HG03135 (cell line): ENCODE measurements around the gene CCDC13.
"Not testable (repeated sequence)": the region's sequence is repeated elsewhere in the genome, so short reads cannot be mapped to it uniquely, and the experiment has no call there.

Experiments used
- ATAC-seq: cut with Tn5 transposase; IDR thresholded peaks from one replicate; pipeline ENCODE4 v1.9.1; 2021; ENCODE audit warnings: mild to moderate bottlenecking, moderate library complexity; ENCODE audit not compliant: unreplicated experiment

CCDC13 gene, protein sequence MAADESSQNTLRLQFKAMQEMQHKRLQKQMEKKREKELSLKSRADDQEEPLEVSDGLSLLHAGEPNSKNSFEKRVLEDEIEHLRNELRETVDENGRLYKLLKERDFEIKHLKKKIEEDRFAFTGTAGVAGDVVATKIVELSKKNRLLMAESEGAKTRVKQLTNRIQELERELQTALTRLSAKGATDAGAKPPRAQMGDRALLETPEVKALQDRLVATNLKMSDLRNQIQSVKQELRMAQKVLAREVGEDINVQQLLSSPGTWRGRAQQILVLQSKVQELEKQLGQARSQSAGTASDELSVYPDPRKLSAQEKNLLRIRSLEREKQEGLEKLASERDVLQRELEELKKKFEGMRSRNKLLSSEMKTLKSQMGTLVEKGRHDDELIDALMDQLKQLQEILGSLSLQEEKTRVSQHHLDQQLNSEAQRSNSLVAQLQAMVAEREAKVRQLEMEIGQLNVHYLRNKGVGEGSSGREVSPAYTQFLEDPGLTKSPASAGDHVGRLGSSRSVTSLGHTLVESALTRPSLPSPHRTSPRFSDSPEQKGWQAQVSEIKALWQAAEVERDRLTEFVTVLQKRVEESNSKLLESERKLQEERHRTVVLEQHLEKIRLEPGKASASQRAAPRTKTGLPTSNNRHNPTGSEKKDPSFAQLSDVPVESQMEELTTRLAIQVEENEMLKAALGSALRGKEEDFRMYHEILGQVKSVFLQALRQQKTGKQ

DNA sequence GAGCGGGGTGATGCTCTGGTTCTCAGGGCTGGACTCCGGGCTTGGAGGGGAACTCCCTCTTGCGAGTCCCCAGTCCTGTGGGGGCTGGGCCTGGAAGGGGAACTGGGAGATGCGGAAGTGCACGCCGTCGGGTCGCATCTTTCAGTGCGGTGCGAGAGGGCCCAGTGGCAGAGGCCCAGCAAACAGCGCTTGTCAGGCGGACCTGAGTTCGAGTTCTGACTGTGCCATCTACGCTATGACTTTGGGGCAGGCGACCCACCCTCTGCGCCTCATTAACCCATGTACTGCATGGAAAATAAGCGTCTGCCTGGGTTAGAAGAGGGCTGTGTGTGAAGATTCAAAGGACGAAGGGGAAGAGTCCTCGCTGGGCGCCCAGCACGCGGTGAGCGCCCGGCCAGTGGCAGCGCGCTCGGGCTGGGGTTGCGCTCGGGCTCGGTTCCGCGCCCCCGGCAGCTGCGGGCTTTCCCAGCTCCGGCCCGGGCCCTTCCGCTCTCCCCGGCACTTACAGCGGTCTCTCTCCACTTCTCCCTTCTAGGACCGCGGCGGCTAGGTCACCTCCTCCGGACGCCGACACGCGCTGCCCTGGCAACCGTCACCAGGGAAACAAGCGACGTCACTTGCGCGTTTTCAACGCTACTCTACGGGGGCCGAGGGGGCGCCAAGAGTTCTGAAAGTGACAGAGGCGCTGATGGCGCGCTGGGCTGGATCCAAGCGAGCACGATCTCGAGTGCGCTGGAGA is at the start of gene CCDC13:
Gene CCDC13, minus strand, starts transcription at position 584 of the 739 bp plus-strand sequence. CDS start 14,908 bp downstream, outside the sequence.
- peak; percentile 99 for ATAC-seq

- no peak for ATAC-seq
These were observed 49.8 kb upstream of the CCDC13 start for GRCh38 chr3:42822828-42823227.

GRCh38 chr3:42820746-42821051 is 47.6 kb upstream of the CCDC13 start:
- no peak for ATAC-seq

DNA sequence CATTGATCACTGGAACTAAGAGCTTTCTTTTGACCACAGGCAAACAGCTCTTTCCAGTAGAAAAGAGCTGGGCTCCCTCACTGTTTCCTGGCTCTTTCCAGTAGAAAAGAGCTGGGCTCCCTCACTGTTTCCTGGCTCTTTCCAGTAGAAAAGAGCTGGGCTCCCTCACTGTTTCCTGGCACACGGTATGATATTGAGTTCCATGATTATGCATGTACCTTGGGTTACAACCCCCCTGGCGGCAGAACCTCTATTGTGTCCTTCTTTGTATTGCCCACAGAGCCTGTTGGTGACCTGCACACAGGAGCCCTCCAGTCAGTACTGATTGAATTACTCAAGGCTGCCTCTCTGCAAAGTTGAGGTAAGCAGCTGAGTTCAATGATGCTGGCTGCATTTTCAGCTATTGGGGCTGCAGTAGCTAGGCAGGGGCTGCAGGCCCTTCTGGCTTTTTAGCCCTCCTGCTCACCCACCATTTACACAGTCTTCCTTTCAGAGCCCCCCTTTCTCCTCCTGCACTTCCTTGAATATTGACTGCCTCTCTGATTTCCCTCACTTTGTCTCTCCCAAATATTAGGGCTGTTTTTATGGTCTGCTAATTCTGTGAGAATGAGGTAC is 46.4 kb upstream of the CCDC13 start:
- ATAC-seq: no peak

DNA sequence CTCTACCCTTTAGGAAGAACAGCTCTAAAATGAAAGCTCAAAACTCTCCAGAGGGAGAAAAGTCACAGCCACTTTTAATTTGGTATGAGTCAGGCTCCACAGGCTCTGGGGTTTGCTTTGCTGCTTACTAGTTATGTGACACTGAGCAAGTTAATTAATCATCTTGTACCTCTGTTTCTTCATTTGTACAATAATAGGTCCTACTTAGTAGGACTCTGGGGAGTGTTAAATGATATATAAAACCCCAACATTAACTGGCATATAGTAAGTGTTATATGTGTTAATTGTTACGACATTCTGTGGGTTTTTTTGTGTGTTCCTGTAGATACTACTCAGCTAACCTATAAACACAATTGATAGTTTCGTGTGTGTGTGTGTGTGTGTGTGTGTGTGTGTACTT is 42.8 kb upstream of the CCDC13 start:
- ATAC-seq: no peak

- no peak for ATAC-seq
These were observed 42.0 kb upstream of the CCDC13 start for GRCh38 chr3:42814914-42815507.

DNA sequence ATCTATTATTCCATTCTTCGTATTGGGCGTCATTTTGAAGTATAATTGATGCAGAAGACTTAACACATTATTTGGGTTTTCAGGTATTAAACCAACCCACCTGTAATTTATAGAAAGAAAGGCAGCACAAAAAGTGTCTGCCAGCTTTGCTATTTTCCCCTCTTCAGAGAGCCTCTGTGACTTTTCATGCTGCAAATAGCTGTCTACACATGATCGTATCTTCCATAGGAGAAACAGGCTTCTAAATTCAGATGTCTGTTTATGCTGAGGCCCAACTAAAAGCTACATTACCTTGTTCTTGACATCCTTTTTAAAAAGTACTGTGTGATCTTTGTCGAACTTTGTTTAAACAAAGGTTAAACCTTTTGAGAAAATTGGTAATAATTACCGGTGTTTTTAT is 41.2 kb upstream of the CCDC13 start:
- no peak for ATAC-seq

DNA sequence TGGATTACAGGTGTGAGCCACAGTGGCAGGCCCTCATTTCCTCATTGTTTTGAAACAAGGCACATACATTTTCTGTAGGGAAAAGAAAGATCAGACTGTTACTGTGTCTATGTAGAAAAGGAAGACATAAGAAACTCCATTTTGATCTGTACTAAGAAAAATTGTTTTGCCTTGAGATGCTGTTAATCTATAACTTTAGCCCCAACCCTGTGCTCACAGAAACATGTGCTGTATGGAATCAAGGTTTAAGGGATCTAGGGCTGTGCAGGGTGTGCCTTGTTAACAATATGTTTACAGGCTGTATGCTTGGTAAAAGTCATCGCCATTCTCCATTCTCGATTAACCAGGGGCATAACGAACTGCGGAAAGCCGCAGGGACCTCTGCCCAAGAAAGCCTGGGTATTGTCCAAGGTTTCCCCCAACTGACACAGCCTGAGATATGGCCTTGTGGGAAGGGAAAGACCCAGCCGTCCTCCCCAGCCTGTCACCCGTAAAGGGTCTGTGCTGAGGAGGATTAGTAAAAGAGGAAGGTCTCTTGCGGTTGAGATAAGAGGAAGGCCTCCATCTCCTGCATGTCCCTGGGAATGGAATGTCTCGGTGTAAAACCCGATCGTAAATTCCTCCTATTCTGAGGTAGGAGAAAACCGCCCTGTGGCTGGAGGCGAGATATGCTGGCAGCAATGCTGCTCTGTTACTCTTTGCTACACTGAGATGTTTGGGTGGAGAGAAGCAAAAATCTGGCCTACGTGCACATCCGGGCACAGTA is 38.2 kb upstream of the CCDC13 start:
- ATAC-seq: not testable (repeated sequence)

GRCh38 chr3:42810706-42811105 is 37.7 kb upstream of the CCDC13 start:
- not testable (repeated sequence) for ATAC-seq

- ATAC-seq: no peak
These were observed 36.1 kb upstream of the CCDC13 start, which contains the start of gene ACKR2 for GRCh38 chr3:42809202-42809601. ACKR2 (plus strand) TSS chr3:42809445; CDS start chr3:42864503, 55,058 bp downstream.

DNA sequence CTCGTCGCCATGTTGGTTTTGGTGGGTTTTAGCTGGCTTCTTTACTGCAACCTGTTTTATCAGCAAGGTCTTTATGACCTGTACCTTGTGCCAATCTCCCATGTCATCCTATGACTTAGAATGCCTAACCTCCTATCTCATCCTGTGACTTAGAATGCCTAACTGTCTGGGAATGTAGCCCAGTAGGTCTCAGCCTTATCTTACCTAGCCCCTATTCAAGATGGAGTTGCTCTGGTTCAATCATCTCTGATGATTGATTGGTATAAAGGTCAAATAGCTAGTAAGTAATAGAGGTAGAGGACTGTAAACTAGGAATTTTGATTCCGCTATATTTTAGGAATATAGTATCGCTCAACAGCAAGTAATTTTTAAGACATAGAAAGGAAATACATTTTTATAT is 34.9 kb upstream of the CCDC13 start:
- ATAC-seq: no peak

- ATAC-seq: no peak
These were observed 32.2 kb upstream of the CCDC13 start for GRCh38 chr3:42805141-42805821.

DNA sequence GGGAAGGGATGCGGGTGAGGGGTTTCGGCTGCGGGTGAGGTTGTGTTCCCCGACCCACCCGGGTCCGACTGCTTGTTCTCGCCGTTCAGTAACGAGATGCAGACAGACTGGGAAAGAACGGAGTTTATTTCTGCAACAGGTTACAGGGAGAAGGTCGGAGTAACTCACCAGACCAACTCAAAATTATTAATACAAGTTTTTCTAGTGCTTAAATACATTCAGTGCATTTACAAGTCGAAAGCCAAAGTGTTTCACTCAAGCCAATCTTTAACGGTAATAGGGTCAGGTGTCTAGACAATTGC is 31.7 kb upstream of the CCDC13 start:
- ATAC-seq: no peak

DNA sequence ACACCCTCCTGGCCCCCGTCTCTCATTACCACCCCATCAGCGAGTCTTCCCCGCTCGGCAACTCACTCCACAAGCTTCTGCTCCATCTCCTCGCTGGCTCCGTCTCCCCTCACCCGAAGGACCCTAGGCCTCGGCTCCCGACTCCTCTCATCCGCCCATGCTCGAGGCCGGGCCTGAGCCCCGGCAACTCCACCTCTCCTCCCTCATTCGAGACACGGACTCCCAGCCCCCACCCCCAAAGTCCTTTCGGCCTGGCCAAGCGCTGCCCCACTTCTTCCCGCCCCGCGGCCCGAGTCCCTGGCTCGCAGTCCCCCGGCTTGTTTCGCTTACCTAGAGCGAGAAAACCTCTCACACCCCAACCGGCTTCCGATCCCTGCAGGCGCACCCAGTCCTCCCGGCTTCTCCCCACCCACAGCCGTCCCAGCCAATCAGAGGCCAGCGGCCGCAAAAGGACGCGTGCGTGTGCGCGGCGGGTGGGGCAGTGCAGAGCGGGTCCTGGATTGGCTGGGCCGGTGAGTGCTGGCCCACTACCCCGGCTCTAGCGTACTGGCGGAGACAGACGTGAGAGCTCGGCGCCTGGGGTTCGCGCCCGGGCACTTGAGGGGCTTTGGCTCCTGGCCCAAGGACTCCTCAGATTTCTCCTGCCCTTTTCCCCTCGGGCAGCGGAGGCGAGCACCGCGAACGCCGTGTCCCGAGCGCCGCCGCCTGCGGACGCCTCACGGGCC is 31.2 kb upstream of the CCDC13 start, which contains the start of gene HIGD1A:
Gene HIGD1A, minus strand, starts transcription at position 385 of the 725 bp plus-strand sequence. CDS start 10,237 bp downstream, outside the sequence.
- ATAC-seq: peak; percentile 99

- peak; percentile 21 for ATAC-seq
These were observed 30.5 kb upstream of the CCDC13 start for GRCh38 chr3:42803414-42804105.

DNA sequence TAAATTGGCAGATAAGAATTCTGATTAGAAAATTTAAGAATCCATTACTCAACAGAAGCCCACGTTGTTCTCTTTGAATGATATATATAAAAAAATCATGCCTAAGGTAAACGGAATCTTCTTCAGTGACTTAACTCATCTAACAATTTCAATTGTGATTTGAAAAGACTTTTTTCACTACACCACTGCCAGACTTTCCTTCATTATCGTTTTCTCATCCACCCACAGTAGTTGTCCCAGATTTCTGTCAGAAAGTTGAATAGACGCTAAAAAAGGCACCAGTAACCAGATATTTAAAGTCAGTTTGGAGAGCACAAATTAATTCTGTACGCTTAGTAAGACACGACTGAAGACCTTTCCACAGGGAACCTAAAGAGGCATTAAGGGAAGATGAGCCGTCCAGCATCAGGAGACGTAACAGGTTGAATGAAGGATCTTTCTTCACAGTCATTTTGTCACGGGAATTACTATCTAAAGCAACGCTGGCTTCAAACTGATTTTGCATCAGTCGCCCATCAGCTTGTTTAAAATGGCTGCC is 29.9 kb upstream of the CCDC13 start:
- no peak for ATAC-seq

- no peak for ATAC-seq
These were observed 28.7 kb upstream of the CCDC13 start for GRCh38 chr3:42801784-42802183.

DNA sequence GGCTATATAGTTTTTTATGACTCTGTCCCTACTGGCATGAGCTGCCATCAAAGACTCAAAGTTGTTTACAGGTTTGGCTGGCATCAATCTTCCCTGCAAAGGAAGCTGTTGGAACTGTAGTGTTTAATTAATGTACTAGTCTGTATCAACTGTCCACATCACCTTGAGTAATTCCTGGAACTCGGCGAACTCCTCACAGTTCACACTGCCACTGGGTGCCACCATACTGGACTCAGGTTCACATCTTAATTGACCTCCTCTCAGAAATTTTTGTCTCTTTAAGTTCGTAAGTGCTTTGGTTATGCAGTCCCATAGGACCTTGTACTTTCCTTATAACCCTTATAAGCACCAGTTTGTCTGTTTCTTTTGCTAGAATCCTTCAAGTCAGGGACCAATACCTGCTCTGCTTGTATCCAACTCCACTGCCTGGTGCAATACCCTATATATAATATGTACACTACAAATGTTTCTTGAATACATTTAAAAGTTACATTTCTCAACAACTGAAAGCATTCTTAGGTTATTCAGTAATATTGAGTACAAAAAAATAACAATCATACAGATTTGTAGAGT is 28.1 kb upstream of the CCDC13 start:
- ATAC-seq: no peak
